Gastroesophageal sphincter (tissue), 3 donors: Measurements from ENCODE around the gene TMEM258.

Experiments used
- POLR2A ChIP-seq, 2 donors: fragments of 450-650 bp; IDR thresholded peaks; one replicate each; pipeline ENCODE4 v1.6.1; 2017; ENCODE audit warnings: antibody characterized with exemption in 2 of 2, mild to moderate bottlenecking in 2 of 2, moderate library complexity in 1 of 2
- POLR2AphosphoS5 ChIP-seq: sonication (generic); formaldehyde crosslinking; IDR thresholded peaks from one replicate; pipeline ENCODE4 v1.6.1; 2017; ENCODE audit warnings: antibody characterized with exemption
- TF ChIP-seq, protein P1 (sequence below), 4 experiments: fragments of 200-600 bp in 2 of 4; fragments of 450-650 bp in 2 of 4; sonication (generic) in 1 of 4; IDR thresholded peaks; one replicate each; pipeline ENCODE4 v1.5.1; 2017 to 2019; ENCODE audit warnings: antibody characterized with exemption in 4 of 4, mild to moderate bottlenecking in 2 of 4, moderate library complexity in 2 of 4

DNA sequence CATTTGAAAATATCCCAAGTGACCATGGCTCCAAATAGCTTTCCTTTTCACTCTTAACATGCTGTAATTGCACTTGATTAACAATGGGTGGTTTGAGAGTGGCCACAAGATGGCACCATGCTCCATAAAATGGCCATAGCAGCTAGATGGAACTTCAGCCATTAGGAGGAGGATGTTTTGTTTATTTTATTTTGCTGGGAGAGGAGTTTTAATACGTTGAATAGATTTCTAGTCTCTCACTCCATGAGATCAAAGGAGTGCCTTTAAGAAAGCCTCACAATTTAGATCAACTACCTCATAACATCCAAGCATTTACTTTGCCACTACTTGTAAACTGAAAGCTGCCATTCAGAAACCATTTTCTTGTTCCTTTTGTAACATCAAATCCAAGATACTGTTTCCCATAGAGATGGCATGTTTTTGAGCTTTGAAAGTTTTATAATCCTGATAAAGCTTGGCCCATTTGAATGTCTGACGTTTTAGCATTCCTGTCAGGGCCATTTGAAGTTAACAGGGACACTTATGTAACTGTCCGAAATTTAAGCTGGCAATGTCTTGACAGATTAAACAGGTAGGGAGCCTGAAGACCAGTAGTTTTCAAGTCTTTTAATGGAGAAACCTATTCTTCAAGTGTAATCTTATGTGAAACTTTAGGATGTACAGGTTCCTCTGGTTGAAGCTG is 5.0 kb upstream of the TMEM258 start:
- TF ChIP-seq, protein P1, sequence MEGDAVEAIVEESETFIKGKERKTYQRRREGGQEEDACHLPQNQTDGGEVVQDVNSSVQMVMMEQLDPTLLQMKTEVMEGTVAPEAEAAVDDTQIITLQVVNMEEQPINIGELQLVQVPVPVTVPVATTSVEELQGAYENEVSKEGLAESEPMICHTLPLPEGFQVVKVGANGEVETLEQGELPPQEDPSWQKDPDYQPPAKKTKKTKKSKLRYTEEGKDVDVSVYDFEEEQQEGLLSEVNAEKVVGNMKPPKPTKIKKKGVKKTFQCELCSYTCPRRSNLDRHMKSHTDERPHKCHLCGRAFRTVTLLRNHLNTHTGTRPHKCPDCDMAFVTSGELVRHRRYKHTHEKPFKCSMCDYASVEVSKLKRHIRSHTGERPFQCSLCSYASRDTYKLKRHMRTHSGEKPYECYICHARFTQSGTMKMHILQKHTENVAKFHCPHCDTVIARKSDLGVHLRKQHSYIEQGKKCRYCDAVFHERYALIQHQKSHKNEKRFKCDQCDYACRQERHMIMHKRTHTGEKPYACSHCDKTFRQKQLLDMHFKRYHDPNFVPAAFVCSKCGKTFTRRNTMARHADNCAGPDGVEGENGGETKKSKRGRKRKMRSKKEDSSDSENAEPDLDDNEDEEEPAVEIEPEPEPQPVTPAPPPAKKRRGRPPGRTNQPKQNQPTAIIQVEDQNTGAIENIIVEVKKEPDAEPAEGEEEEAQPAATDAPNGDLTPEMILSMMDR (IDR thresholded peaks at IDR 0.05), result peak; percentile 77 to 94 (median 88)
- TF ChIP-seq POLR2AphosphoS5, result peak; percentile 33
- TF ChIP-seq POLR2A (IDR thresholded peaks at IDR 0.05), result no peak
